NB4 (cell line): ENCODE measurements around the gene FGF18.

ENCODE experiments used
- CTCF ChIP-seq: IDR thresholded peaks from one replicate; pipeline ENCODE4 v1.5.1; 2012; ENCODE audit warnings: low read depth, low read length
- TF ChIP-seq, protein P1 (sequence below): IDR thresholded peaks from 2 replicates; pipeline ENCODE4 v1.6.1; 2011; ENCODE audit warnings: low read depth, low read length

DNA sequence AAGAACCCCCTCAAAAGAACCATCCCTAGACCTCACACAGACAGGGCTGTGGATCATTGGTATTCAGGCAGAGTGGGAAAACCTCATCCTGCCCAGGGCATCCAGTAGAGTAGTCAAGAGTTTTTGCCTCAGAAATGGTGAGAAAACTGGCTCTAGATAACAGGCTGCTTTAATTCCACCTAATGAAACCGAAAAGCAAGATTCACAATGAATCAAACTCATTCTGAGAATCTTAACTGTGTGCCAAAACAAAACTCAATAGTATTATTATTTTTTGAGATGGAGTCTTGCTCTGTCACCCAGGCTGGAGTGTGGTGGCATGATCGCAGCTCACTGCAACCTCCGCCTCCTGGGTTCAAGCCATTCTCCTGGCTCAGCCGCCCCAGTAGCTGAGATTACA is 49.5 kb upstream of the FGF18 start:
- no peak for TF ChIP-seq CTCF
- TF ChIP-seq, protein P1, sequence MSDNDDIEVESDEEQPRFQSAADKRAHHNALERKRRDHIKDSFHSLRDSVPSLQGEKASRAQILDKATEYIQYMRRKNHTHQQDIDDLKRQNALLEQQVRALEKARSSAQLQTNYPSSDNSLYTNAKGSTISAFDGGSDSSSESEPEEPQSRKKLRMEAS, result no peak
